ENCODE data around the gene SNAPC5.

The SNAPC5 gene

GRCh38 chr15:66523926-66524325 is 26.4 kb upstream of the SNAPC5 start:
- no CpG with 5 or more reads among the region's 3 CpGs for WGBS (ENCODE audit: extremely low coverage, insufficient coverage, low lambda C conversion rate)
- Histone ChIP-seq H3K4me2 (ENCODE audit: low read length) (no peak overlapping the region), H2AK5ac (ENCODE audit: low read length) (no peak overlapping the region), H3K79me1 (ENCODE audit: low read length) (no peaks in the 10 kb centered on the region), H3K27me3 (ENCODE audit: insufficient read depth, low read length, poor library complexity) (no peaks in the 10 kb centered on the region), H3K4me3 (ENCODE audit: low read length) (no peak overlapping the region), H3K79me2 (ENCODE audit: control insufficient read depth, insufficient read depth, low read length) (no peaks in the 10 kb centered on the region), H4K8ac (ENCODE audit: low read depth, low read length) (no peak overlapping the region), H3K56ac (ENCODE audit: low read length) (no peak overlapping the region), H4K5ac (ENCODE audit: low read length) (no peak overlapping the region), H3K4ac (ENCODE audit: low read depth, low read length) (no peak overlapping the region), H3K23ac (ENCODE audit: low read length) (no peak overlapping the region), H2BK120ac (ENCODE audit: low read depth, low read length) (no peak overlapping the region), H2BK15ac (replicated peaks; ENCODE audit: low read depth) (no peak overlapping the region), H2BK5ac (ENCODE audit: low read length) (no peak overlapping the region), H3K36me3 (ENCODE audit: control insufficient read depth, insufficient read depth, low read length) (peaks cover 1% of the 10 kb centered on the region), H3K18ac (ENCODE audit: low read length) (no peak overlapping the region), H3K9ac (ENCODE audit: low read length) (no peak overlapping the region), H3K27ac (ENCODE audit: low read depth, low read length) (no peak overlapping the region), H3K4me1 (ENCODE audit: control insufficient read depth, low read depth, low read length) (no peaks in the 10 kb centered on the region)
- no peak for DNase-seq

- Histone ChIP-seq H3K36me3 (ENCODE audit: control insufficient read depth, insufficient read depth, low read length) (peaks cover 2% of the 10 kb centered on the region), H3K4me3 (ENCODE audit: low read length) (no peak overlapping the region), H4K8ac (ENCODE audit: low read depth, low read length) (no peak overlapping the region), H4K5ac (ENCODE audit: low read length) (no peak overlapping the region), H2AK5ac (ENCODE audit: low read length) (no peak overlapping the region), H3K56ac (ENCODE audit: low read length) (no peak overlapping the region), H3K27ac (ENCODE audit: low read depth, low read length) (no peak overlapping the region), H3K79me1 (ENCODE audit: low read length) (no peaks in the 10 kb centered on the region), H3K27me3 (ENCODE audit: insufficient read depth, low read length, poor library complexity) (no peaks in the 10 kb centered on the region), H3K4me1 (ENCODE audit: control insufficient read depth, low read depth, low read length) (no peaks in the 10 kb centered on the region), H3K23ac (ENCODE audit: low read length) (peak overlapping the region; percentile 15), H2BK15ac (replicated peaks; ENCODE audit: low read depth) (no peak overlapping the region), H2BK5ac (ENCODE audit: low read length) (no peak overlapping the region), H3K79me2 (ENCODE audit: control insufficient read depth, insufficient read depth, low read length) (no peaks in the 10 kb centered on the region), H3K4me2 (ENCODE audit: low read length) (no peak overlapping the region), H2BK120ac (ENCODE audit: low read depth, low read length) (no peak overlapping the region), H3K4ac (ENCODE audit: low read depth, low read length) (no peak overlapping the region), H3K18ac (ENCODE audit: low read length) (no peak overlapping the region), H3K9ac (ENCODE audit: low read length) (no peak overlapping the region)
- no CpG with 5 or more reads among the region's 2 CpGs for WGBS (ENCODE audit: extremely low coverage, insufficient coverage, low lambda C conversion rate)
- peak; percentile 67 for DNase-seq
Observed at GRCh38 chr15:66515901-66516322, 18.4 kb upstream of the SNAPC5 start.

- no peak overlapping the region for H2BK120ac ChIP-seq (ENCODE audit: low read depth, low read length)
- H3K4me2 ChIP-seq (ENCODE audit: low read length) = no peak overlapping the region
- no peak overlapping the region for H2BK15ac ChIP-seq (replicated peaks; ENCODE audit: low read depth)
- no peak overlapping the region for H2AK5ac ChIP-seq (ENCODE audit: low read length)
- no peak overlapping the region for H3K18ac ChIP-seq (ENCODE audit: low read length)
- H3K36me3 ChIP-seq (ENCODE audit: control insufficient read depth, insufficient read depth, low read length) = peaks cover 2% of the 10 kb centered on the region
- H3K4ac ChIP-seq (ENCODE audit: low read depth, low read length) = no peak overlapping the region
- H4K8ac ChIP-seq (ENCODE audit: low read depth, low read length) = no peak overlapping the region
- WGBS (ENCODE audit: extremely low coverage, insufficient coverage, low lambda C conversion rate) = no CpG with 5 or more reads among the region's 3 CpGs
- H3K79me1 ChIP-seq (ENCODE audit: low read length) = no peaks in the 10 kb centered on the region
- H3K4me1 ChIP-seq (ENCODE audit: control insufficient read depth, low read depth, low read length) = no peaks in the 10 kb centered on the region
- H2BK5ac ChIP-seq (ENCODE audit: low read length) = no peak overlapping the region
- no peak for DNase-seq
- H3K56ac ChIP-seq (ENCODE audit: low read length) = no peak overlapping the region
- H3K9ac ChIP-seq (ENCODE audit: low read length) = no peak overlapping the region
- H3K27ac ChIP-seq (ENCODE audit: low read depth, low read length) = no peak overlapping the region
- no peaks in the 10 kb centered on the region for H3K27me3 ChIP-seq (ENCODE audit: insufficient read depth, low read length, poor library complexity)
- H4K5ac ChIP-seq (ENCODE audit: low read length) = no peak overlapping the region
- no peak overlapping the region for H3K23ac ChIP-seq (ENCODE audit: low read length)
- no peak overlapping the region for H3K4me3 ChIP-seq (ENCODE audit: low read length)
- no peaks in the 10 kb centered on the region for H3K79me2 ChIP-seq (ENCODE audit: control insufficient read depth, insufficient read depth, low read length)
Observed at GRCh38 chr15:66514586-66514985, 17.0 kb upstream of the SNAPC5 start.

GRCh38 chr15:66508293-66508883 is 10.8 kb upstream of the SNAPC5 start:
- H3K4me2 ChIP-seq (ENCODE audit: low read length) = no peak overlapping the region
- no peak overlapping the region for H2BK5ac ChIP-seq (ENCODE audit: low read length)
- H3K4ac ChIP-seq (ENCODE audit: low read depth, low read length) = no peak overlapping the region
- no CpG with 5 or more reads among the region's 3 CpGs for WGBS (ENCODE audit: extremely low coverage, insufficient coverage, low lambda C conversion rate)
- no peak overlapping the region for H3K4me3 ChIP-seq (ENCODE audit: low read length)
- no peak overlapping the region for H3K18ac ChIP-seq (ENCODE audit: low read length)
- no peak overlapping the region for H3K23ac ChIP-seq (ENCODE audit: low read length)
- peaks cover 3% of the 10 kb centered on the region for H3K4me1 ChIP-seq (ENCODE audit: control insufficient read depth, low read depth, low read length)
- peaks cover 29% of the 10 kb centered on the region for H3K79me2 ChIP-seq (ENCODE audit: control insufficient read depth, insufficient read depth, low read length)
- no peak overlapping the region for H2AK5ac ChIP-seq (ENCODE audit: low read length)
- H3K27ac ChIP-seq (ENCODE audit: low read depth, low read length) = no peak overlapping the region
- no peak overlapping the region for H4K8ac ChIP-seq (ENCODE audit: low read depth, low read length)
- no peaks in the 10 kb centered on the region for H3K36me3 ChIP-seq (ENCODE audit: control insufficient read depth, insufficient read depth, low read length)
- no peak overlapping the region for H2BK15ac ChIP-seq (replicated peaks; ENCODE audit: low read depth)
- no peak overlapping the region for H3K56ac ChIP-seq (ENCODE audit: low read length)
- H3K79me1 ChIP-seq (ENCODE audit: low read length) = peaks cover 6% of the 10 kb centered on the region
- DNase-seq = no peak
- H3K27me3 ChIP-seq (ENCODE audit: insufficient read depth, low read length, poor library complexity) = no peaks in the 10 kb centered on the region
- H4K5ac ChIP-seq (ENCODE audit: low read length) = no peak overlapping the region
- no peak overlapping the region for H3K9ac ChIP-seq (ENCODE audit: low read length)
- no peak overlapping the region for H2BK120ac ChIP-seq (ENCODE audit: low read depth, low read length)

- peak overlapping the region; percentile 89 for H3K4me2 ChIP-seq (ENCODE audit: low read length)
- no peak overlapping the region for H2BK5ac ChIP-seq (ENCODE audit: low read length)
- peaks cover 3% of the 10 kb centered on the region for H3K4me1 ChIP-seq (ENCODE audit: control insufficient read depth, low read depth, low read length)
- WGBS (ENCODE audit: extremely low coverage, insufficient coverage, low lambda C conversion rate) = no CpG with 5 or more reads among the region's 4 CpGs
- H3K79me1 ChIP-seq (ENCODE audit: low read length) = peaks cover 6% of the 10 kb centered on the region
- H2BK120ac ChIP-seq (ENCODE audit: low read depth, low read length) = no peak overlapping the region
- no peak for DNase-seq
- peaks cover 4% of the 10 kb centered on the region for H3K36me3 ChIP-seq (ENCODE audit: control insufficient read depth, insufficient read depth, low read length)
- H2BK15ac ChIP-seq (replicated peaks; ENCODE audit: low read depth) = no peak overlapping the region
- no peaks in the 10 kb centered on the region for H3K27me3 ChIP-seq (ENCODE audit: insufficient read depth, low read length, poor library complexity)
- peak overlapping the region; percentile 96 for H3K9ac ChIP-seq (ENCODE audit: low read length)
- no peak overlapping the region for H3K4ac ChIP-seq (ENCODE audit: low read depth, low read length)
- no peak overlapping the region for H4K8ac ChIP-seq (ENCODE audit: low read depth, low read length)
- H4K5ac ChIP-seq (ENCODE audit: low read length) = no peak overlapping the region
- H2AK5ac ChIP-seq (ENCODE audit: low read length) = no peak overlapping the region
- H3K4me3 ChIP-seq (ENCODE audit: low read length) = peak overlapping the region; percentile 99
- peak overlapping the region; percentile 99 for H3K56ac ChIP-seq (ENCODE audit: low read length)
- peaks cover 46% of the 10 kb centered on the region for H3K79me2 ChIP-seq (ENCODE audit: control insufficient read depth, insufficient read depth, low read length)
- no peak overlapping the region for H3K23ac ChIP-seq (ENCODE audit: low read length)
- peak overlapping the region; percentile 71 for H3K27ac ChIP-seq (ENCODE audit: low read depth, low read length)
- H3K18ac ChIP-seq (ENCODE audit: low read length) = no peak overlapping the region
Observed at GRCh38 chr15:66505818-66506217, 8.3 kb upstream of the SNAPC5 start.

- H3K27me3 ChIP-seq (ENCODE audit: insufficient read depth, low read length, poor library complexity) = no peaks in the 10 kb centered on the region
- H3K79me2 ChIP-seq (ENCODE audit: control insufficient read depth, insufficient read depth, low read length) = peaks cover 46% of the 10 kb centered on the region
- H3K4ac ChIP-seq (ENCODE audit: low read depth, low read length) = peak overlapping the region; percentile 84
- peaks cover 3% of the 10 kb centered on the region for H3K4me1 ChIP-seq (ENCODE audit: control insufficient read depth, low read depth, low read length)
- no peak overlapping the region for H4K5ac ChIP-seq (ENCODE audit: low read length)
- H2BK5ac ChIP-seq (ENCODE audit: low read length) = peak overlapping the region; percentile 39
- no peak overlapping the region for H4K8ac ChIP-seq (ENCODE audit: low read depth, low read length)
- peak overlapping the region; percentile 99 for H3K4me3 ChIP-seq (ENCODE audit: low read length)
- H3K79me1 ChIP-seq (ENCODE audit: low read length) = peaks cover 6% of the 10 kb centered on the region
- peak overlapping the region; percentile 75 for H2AK5ac ChIP-seq (ENCODE audit: low read length)
- H2BK120ac ChIP-seq (ENCODE audit: low read depth, low read length) = no peak overlapping the region
- no CpG with 5 or more reads among the region's 13 CpGs for WGBS (ENCODE audit: extremely low coverage, insufficient coverage, low lambda C conversion rate)
- H3K27ac ChIP-seq (ENCODE audit: low read depth, low read length) = peak overlapping the region; percentile 71
- peak overlapping the region; percentile 99 for H3K56ac ChIP-seq (ENCODE audit: low read length)
- H3K36me3 ChIP-seq (ENCODE audit: control insufficient read depth, insufficient read depth, low read length) = peaks cover 4% of the 10 kb centered on the region
- peak overlapping the region; percentile 89 for H3K4me2 ChIP-seq (ENCODE audit: low read length)
- no peak overlapping the region for H2BK15ac ChIP-seq (replicated peaks; ENCODE audit: low read depth)
- H3K9ac ChIP-seq (ENCODE audit: low read length) = peak overlapping the region; percentile 96
- H3K23ac ChIP-seq (ENCODE audit: low read length) = peak overlapping the region; percentile 20
- no peak for DNase-seq
- peak overlapping the region; percentile 91 for H3K18ac ChIP-seq (ENCODE audit: low read length)
Observed at GRCh38 chr15:66505430-66505811, 7.9 kb upstream of the SNAPC5 start.
